ENCODE results near the gene FAM240B. TPM values are rescaled to one million over a fixed set of nuclear protein-coding genes. Genes with fewer than 3 reads are reported as not detected.

Gene FAM240B
- total RNA-seq, 1 experiment from 2014 or later = not detected

DNA sequence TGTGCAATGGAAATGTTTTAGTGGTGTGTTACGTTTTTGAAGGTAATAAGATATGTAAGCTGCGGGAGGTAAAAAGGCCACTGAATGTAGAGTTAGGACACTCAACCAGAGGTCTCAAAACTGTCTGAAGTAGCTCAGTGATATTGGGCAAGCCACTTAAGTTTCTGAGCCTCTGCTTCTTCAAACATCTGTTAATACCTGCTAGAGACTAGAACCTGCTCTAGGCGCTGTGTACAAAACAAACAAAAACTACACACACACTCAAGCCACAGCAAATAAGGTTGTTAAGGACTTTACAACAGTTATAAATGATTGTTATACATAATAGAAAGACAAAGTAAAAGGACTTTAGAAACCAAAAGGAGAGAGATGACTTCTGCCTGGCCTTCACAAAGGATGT lies 24.6 kb upstream of the FAM240B start:
- H4K20me1 ChIP-seq (ENCODE audit: control insufficient read depth, insufficient read depth, insufficient read length) = no peaks in the 10 kb centered on the region
- WGBS (ENCODE audit: extremely low coverage, insufficient read length, low lambda C conversion rate) = 100% methylated on average over 2 of the region's 3 CpGs
- no peaks in the 10 kb centered on the region for H3K4me1 ChIP-seq (ENCODE audit: insufficient read depth, low read length)
- H3K56ac ChIP-seq (ENCODE audit: insufficient read length, low read depth, low read length) = no peak overlapping the region
- H2BK5ac ChIP-seq (ENCODE audit: insufficient read length, low read length) = no peak overlapping the region
- no peaks in the 10 kb centered on the region for H3K27me3 ChIP-seq (ENCODE audit: insufficient read depth, low read length)
- no peak overlapping the region for H4K5ac ChIP-seq (ENCODE audit: insufficient read length, low read depth, low read length)
- Mint-ChIP-seq H3K4me3 (no peak overlapping the region), H3K36me3 (ENCODE audit: insufficient read depth in 1 of 3, low read depth in 3 of 3) (no peaks in the 10 kb centered on the region), H3K4me1 (no peaks in the 10 kb centered on the region), H3K27ac (no peak overlapping the region), H3K9me3 (no peaks in the 10 kb centered on the region; a peak in 1 of 5 replicates), H3K27me3 (ENCODE audit: low read depth) (peaks cover 3% of the 10 kb centered on the region; the same call in 1 of the 2 replicates)
- H3K27ac ChIP-seq (ENCODE audit: insufficient read length, low read depth, low read length) = no peak overlapping the region
- H3K4ac ChIP-seq (ENCODE audit: low read depth, low read length) = no peak overlapping the region
- H3K9ac ChIP-seq (ENCODE audit: extremely low read depth, insufficient read length, low read length) = no peak overlapping the region
- H3K4me2 ChIP-seq (ENCODE audit: insufficient read depth, insufficient read length, low read length) = no peak overlapping the region
- H2BK120ac ChIP-seq (ENCODE audit: low read depth, low read length, poor library complexity, severe bottlenecking) = no peak overlapping the region
- no peak overlapping the region for H2BK15ac ChIP-seq (ENCODE audit: low read depth, low read length)
- no peak overlapping the region for H2AK5ac ChIP-seq (ENCODE audit: insufficient read length, low read length)
- no peak overlapping the region for H2AFZ ChIP-seq (ENCODE audit: low read length)
- H3K18ac ChIP-seq (ENCODE audit: insufficient read length, low read depth, low read length) = no peak overlapping the region
- no peaks in the 10 kb centered on the region for H3K9me3 ChIP-seq (ENCODE audit: control insufficient read depth, low read depth, low read length)
- no peaks in the 10 kb centered on the region for H3K23me2 ChIP-seq (ENCODE audit: insufficient read length, low read depth, low read length, poor library complexity, severe bottlenecking)
- H3K23ac ChIP-seq (ENCODE audit: insufficient read length, low read depth, low read length) = no peak overlapping the region
- H3K14ac ChIP-seq (ENCODE audit: insufficient read depth, low read length) = no peak overlapping the region
- TF ChIP-seq, protein P1, sequence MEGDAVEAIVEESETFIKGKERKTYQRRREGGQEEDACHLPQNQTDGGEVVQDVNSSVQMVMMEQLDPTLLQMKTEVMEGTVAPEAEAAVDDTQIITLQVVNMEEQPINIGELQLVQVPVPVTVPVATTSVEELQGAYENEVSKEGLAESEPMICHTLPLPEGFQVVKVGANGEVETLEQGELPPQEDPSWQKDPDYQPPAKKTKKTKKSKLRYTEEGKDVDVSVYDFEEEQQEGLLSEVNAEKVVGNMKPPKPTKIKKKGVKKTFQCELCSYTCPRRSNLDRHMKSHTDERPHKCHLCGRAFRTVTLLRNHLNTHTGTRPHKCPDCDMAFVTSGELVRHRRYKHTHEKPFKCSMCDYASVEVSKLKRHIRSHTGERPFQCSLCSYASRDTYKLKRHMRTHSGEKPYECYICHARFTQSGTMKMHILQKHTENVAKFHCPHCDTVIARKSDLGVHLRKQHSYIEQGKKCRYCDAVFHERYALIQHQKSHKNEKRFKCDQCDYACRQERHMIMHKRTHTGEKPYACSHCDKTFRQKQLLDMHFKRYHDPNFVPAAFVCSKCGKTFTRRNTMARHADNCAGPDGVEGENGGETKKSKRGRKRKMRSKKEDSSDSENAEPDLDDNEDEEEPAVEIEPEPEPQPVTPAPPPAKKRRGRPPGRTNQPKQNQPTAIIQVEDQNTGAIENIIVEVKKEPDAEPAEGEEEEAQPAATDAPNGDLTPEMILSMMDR (conservative IDR thresholded peaks at IDR 0.05) = no peak
- no peak overlapping the region for H2BK20ac ChIP-seq (ENCODE audit: low read depth, low read length, poor library complexity, severe bottlenecking)
- no peak overlapping the region for H3T11ph ChIP-seq (ENCODE audit: low read length)
- H4K8ac ChIP-seq (replicated peaks; ENCODE audit: insufficient read length, low read depth, low read length) = no peak overlapping the region
- H2BK12ac ChIP-seq (ENCODE audit: insufficient read length, low read depth, low read length) = no peak overlapping the region
- H4K91ac ChIP-seq (ENCODE audit: insufficient read length, low read depth, low read length) = no peak overlapping the region
- H3K79me2 ChIP-seq (ENCODE audit: insufficient read depth, low read length) = no peaks in the 10 kb centered on the region
- H3K79me1 ChIP-seq (ENCODE audit: insufficient read depth, low read depth, low read length, poor library complexity, severe bottlenecking) = no peaks in the 10 kb centered on the region
- no peak for DNase-seq
